ENCODE data around the gene XXYLT1. TPM values are rescaled to one million over a fixed set of nuclear protein-coding genes. Genes with fewer than 3 reads are reported as not detected.

The XXYLT1 gene
- total and polyA plus RNA-seq, 2 of the 4 experiments (the other 2 are of a cell fraction) = 14.7 to 18.1 TPM

GRCh38 chr3:195224980-195225580 lies 45.9 kb downstream of the XXYLT1 start:
- Histone ChIP-seq H3K27me3 (ENCODE audit: control insufficient read depth, insufficient read depth, low read length) (no peaks in the 10 kb centered on the region), H3K9ac (ENCODE audit: low read depth, low read length) (no peak overlapping the region), H3K14ac (replicated peaks; ENCODE audit: low read depth, low read length) (no peak overlapping the region), H3K56ac (ENCODE audit: extremely low read depth, insufficient read depth, low read length) (no peak overlapping the region), H2AK9ac (replicated peaks; ENCODE audit: low read depth, low read length, poor library complexity) (no peak overlapping the region), H3K9me1 (ENCODE audit: insufficient read depth, low read length) (0 out of 2 replicates have a peak, but pooled peaks cover 2% of the 10 kb centered on the region), H3K4me1 (ENCODE audit: control insufficient read depth, insufficient read depth, low read length) (peaks cover 8% of the 10 kb centered on the region), H4K5ac (ENCODE audit: low read depth, low read length) (no peak overlapping the region), H3K4ac (ENCODE audit: low read depth, low read length) (no peak overlapping the region), H4K8ac (ENCODE audit: low read depth in 2 of 2, low read length in 2 of 2) (no peak overlapping the region), H4K91ac (ENCODE audit: insufficient read depth, low read depth, low read length) (no peak overlapping the region), H4K20me1 (ENCODE audit: insufficient read depth, low read length) (no peaks in the 10 kb centered on the region), H2BK120ac (ENCODE audit: low read depth, low read length) (no peak overlapping the region), H2AK5ac (ENCODE audit: low read depth, low read length) (no peak overlapping the region), H2AFZ (replicated peaks; ENCODE audit: low read length, poor library complexity) (no peak overlapping the region), H3K9me3 (ENCODE audit: control insufficient read depth, insufficient read depth, low read length) (no peaks in the 10 kb centered on the region), H3K18ac (ENCODE audit: low read depth, low read length) (no peak overlapping the region), H3K79me1 (ENCODE audit: low read depth in 1 of 2, low read length in 2 of 2) (peaks cover 4 to 37% of the 10 kb centered on the region in 2 experiments; a peak in 3 of 4 replicates), H2BK15ac (ENCODE audit: low read depth, low read length) (no peak overlapping the region), H3K4me2 (ENCODE audit: low read depth, low read length) (no peak overlapping the region), H3K36me3 (ENCODE audit: control insufficient read depth, insufficient read depth, low read length) (peaks cover 7% of the 10 kb centered on the region), H2BK5ac (ENCODE audit: low read depth, low read length, poor library complexity, severe bottlenecking) (no peak overlapping the region), H3K4me3 (ENCODE audit: insufficient read depth, low read depth, low read length) (no peak overlapping the region), H3K27ac (ENCODE audit: insufficient read depth, low read length) (no peak overlapping the region), H2BK20ac (ENCODE audit: low read depth, low read length) (no peak overlapping the region), H3K23ac (ENCODE audit: low read depth, low read length) (no peak overlapping the region)
- no CpG with 5 or more reads among the region's 3 CpGs for WGBS, 2 experiments (ENCODE audit: extremely low coverage in 2 of 2, insufficient read length in 1 of 2)
- TF ChIP-seq MAZ (IDR thresholded peaks at IDR 0.05; ENCODE audit: borderline replicate concordance, low read depth, low read length) (no peak), FOS (IDR thresholded peaks at IDR 0.05; ENCODE audit: low read depth, low read length) (no peak), NFE2L2 (IDR thresholded peaks at IDR 0.05; ENCODE audit: low read depth, low read length) (no peak), CEBPB (IDR thresholded peaks at IDR 0.05; ENCODE audit: low read depth, low read length) (no peak), USF2 (IDR thresholded peaks at IDR 0.05; ENCODE audit: low read depth, low read length) (no peak)
- POLR2A ChIA-PET (ENCODE audit: unreplicated experiment) = no interaction called here
- dilution Hi-C loops (cut with HindIII; ENCODE audit: low sequenced_read_pairs, unreplicated experiment) (no loop called here), in situ Hi-C loops (cut with MboI; ENCODE audit: low sequenced_read_pairs) (no loop called here), intact Hi-C loops (cut with micrococcal nuclease) (no loop called here)
- BruUV-seq (replicated peaks) = no TSS peak
- CTCF ChIA-PET = no interaction called here
- DNase-seq (no peak), ATAC-seq (ENCODE audit: low read depth) (no peak)

Measured in IMR-90 (cell line).